PC-9 (cell line): ENCODE measurements around the gene DSTN.

Source experiments
- CTCF ChIP-seq: fragments of 200-600 bp; sonication (generic); conservative IDR thresholded peaks from 2 replicates; pipeline ENCODE4 v1.6.1; 2017; ENCODE audit warnings: mixed run types, antibody characterized with exemption, mild to moderate bottlenecking, moderate library complexity
- EZH2 ChIP-seq: fragments of 200-600 bp; sonication (generic); IDR thresholded peaks from 2 replicates; pipeline ENCODE4 v1.8.0; 2017; ENCODE audit warnings: antibody characterized with exemption, low read depth

GRCh38 chr20:17615645-17616479 is 46.0 kb downstream of the DSTN start:
- TF ChIP-seq CTCF: no peak
- no peak for TF ChIP-seq EZH2
